Activated T-cell treated with anti-CD3 and anti-CD28 coated beads, Interleukin-2, amount 50 U/mL, for 48 hours (primary cell): ENCODE results near the gene PRSS27.

Experiments used
- DNase-seq, 2 experiments: peaks; one replicate each; pipeline ENCODE4 v3.0.0-alpha.2; 2020

The PRSS27 gene

GRCh38 chr16:2749936-2750335 is 29.9 kb upstream of the PRSS27 start:
- DNase-seq = no peak

DNA sequence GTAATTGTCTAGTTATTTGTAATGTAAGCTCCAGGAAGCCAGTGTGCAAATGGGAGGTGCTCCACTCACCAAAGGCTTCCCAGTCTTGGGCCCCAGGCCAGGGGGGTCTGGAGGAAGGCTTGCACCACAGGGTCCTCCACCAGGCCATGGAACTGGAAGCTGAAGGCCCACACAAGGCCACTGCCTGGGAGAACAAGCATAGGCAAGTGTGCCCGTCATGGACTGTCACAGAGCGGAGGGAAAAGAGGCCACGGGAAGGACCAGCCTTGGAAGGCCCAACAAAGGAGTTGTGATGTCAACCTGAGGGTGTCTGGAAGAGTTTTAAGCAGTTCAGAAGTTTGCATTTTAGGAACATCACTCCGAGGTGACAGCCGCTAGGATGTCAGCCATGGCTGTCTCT is 29.5 kb upstream of the PRSS27 start:
- no peak for DNase-seq

- no peak for DNase-seq
Observed at GRCh38 chr16:2748757-2749455, 28.9 kb upstream of the PRSS27 start.

GRCh38 chr16:2745961-2746360 is 25.9 kb upstream of the PRSS27 start:
- no peak for DNase-seq

DNA sequence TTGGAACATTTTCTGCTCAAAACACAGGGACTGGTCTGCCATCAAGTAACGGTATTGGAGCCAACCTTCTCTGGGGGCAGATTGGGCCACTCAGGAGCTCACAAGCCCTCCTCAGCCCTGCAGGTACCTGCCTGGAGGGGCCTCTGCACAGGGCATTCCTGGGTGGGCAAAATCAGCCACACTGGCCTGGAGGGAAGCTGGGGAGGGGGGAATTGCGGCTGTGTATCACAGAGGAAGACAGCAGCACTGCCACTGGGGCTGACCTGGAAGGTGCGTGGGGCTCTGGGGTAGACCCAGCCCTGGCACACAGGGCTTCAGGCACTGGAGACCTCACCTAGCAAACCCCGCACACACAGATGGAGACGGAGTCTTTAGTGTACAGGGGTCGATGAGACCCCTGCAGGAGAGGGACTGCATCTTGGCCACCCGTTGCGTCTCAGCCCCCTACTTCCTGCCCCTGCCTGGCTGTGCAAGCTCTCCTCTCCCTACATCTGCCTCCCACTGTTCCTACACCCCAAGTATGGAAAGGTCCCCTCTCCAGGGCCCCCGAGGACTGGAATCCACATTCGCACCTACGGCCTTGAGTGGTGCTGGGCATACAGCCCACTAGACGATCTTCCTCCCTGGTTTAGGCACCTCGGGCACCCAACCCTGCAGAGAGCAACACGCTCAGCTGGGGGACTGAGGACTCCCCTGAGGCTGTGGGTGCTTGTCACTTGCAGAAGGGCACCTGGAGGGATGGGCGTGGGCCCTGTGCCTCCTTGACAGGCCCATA is 25.3 kb upstream of the PRSS27 start:
- DNase-seq = no peak

DNA sequence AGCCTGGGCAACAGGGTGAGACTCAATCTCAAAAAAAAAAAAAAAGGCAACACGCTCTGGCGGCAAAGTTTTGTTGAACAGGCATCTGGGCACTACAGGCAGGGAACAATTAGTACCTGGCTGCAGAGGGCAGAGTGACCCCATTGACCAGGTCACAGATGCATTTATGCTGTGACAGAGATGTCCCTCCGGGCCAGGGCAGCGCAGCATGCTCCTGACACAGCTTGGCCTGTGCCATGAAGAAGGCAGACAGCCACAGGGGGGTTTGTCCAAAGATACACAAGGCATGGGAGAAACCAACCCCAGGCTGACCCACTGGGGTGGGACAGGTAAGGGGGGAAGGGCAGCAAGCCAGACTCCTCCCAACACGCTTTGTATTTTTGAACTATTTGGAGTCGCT is 24.7 kb upstream of the PRSS27 start:
- no peak for DNase-seq

- DNase-seq = no peak
Observed at GRCh38 chr16:2743007-2743810, 23.2 kb upstream of the PRSS27 start.

GRCh38 chr16:2742323-2743006 is 22.4 kb upstream of the PRSS27 start:
- no peak for DNase-seq

GRCh38 chr16:2741168-2741567 is 21.1 kb upstream of the PRSS27 start:
- DNase-seq = no peak

- no peak for DNase-seq
Observed at GRCh38 chr16:2740476-2740875, 20.5 kb upstream of the PRSS27 start.

DNA sequence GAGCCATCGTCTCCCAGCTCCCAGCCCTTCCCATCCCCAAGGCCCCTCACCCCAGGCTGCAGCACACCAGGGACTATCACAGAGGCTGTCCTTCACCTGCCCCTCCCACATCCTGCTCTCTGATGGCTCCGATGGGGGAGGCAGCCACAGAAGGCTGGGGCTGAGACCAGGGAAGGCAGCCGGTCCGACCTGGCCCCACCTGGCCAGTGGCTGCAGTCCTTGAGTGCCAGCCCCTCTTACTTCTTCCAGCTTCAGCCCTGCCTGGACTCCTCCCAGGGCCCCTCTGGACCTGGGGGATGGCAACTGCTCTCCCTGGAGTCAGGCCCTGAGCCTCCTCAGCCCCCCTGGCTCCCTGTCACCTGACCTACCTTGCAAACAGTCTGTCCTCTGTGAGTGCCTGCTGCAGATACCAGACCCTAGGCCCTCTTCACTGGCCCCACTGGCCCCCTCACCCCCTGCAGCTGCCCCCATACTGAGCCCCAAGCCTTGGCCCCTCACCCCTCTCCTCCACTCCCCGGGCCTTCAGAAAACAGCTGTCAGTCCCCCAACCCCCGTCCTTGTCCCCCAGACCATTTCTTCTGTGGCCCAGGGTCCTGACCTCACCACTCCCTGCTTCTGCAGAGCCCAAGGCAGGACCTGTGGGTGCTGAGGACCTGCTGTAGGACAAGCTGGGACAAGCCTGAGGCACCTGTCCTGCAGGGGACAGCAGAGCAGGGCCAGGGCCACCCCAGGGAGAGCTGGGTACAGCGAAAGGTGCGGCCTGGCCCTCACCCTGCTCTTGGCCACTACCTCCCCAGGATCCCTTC is 19.8 kb upstream of the PRSS27 start:
- no peak for DNase-seq

- DNase-seq = no peak
Observed at GRCh38 chr16:2738615-2739014, 18.6 kb upstream of the PRSS27 start.

GRCh38 chr16:2737895-2738418 is 17.9 kb upstream of the PRSS27 start:
- no peak for DNase-seq

DNA sequence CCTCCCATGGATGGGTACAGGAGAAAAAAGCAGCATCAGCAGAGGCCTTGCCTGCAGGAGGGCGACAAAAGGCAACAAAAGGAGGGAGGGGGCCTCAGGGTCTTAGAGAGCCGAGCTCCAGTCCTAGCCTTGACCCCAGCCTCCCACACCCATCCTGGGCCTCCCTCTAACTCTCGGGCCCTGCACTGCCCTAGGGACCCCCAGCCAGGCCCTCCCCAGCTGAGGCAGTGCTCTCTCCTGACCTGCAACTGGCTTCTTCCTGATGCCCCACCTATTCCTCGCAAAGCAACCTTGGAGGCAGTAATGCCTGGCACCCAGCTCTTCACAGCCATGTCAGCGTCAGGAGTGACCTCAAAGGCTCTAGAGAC is 17.2 kb upstream of the PRSS27 start:
- DNase-seq = no peak

- no peak for DNase-seq
Observed at GRCh38 chr16:2736476-2737237, 16.6 kb upstream of the PRSS27 start.

DNA sequence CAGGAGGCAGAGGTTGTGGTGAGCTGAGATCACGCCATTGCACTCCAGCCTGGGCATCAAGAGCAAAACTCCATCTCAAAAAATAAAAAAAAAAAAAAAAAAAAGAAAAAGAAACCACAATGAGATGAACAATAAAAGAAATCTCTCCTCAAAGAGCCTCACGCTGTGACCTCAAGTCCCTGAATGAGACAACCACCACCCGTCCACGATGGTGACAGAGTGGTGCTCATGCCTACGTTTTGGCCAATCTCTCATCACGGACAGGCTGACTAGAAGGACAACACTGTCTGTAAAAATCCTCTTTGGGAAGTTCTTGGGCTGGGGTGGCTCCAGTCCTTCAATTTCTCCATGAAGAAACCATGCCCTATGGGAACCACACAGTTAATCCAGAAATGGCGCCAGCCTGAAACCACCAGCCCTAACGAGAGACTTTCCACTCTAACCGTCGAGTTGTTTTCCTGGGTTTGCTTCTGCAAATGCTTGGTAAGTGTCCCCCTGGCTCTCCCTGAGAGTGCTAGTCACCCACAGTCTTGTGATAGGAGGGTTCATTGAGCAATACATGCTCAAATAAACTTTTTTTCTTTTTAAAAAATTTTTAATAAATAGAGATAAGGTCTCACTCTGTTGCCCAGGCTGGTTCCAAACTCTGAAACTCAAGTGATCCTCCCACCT is 15.0 kb upstream of the PRSS27 start:
- DNase-seq = no peak

DNA sequence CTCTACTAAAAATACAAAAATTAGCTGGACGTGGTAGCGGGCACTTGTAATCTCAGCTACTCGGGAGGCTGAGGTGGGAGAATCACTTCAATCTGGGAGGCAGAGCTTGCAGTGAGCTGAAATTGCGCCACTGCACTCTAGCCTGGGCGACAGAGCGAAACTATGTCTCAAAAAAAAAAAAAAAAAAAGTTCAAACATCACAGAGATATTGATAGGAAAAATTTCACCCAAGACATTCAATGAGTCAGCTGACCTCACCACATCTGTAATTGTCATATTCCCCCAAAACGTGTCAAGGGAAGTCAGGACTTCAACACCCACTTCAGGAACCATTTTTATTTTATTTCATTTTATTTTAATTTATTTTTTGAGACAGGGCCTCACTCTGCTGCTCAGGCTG is 8.0 kb upstream of the PRSS27 start:
- DNase-seq = no peak

- no peak for DNase-seq
Observed at GRCh38 chr16:2726923-2727322, 6.9 kb upstream of the PRSS27 start.

- DNase-seq = no peak
Observed at GRCh38 chr16:2724816-2725348, 4.9 kb upstream of the PRSS27 start.

DNA sequence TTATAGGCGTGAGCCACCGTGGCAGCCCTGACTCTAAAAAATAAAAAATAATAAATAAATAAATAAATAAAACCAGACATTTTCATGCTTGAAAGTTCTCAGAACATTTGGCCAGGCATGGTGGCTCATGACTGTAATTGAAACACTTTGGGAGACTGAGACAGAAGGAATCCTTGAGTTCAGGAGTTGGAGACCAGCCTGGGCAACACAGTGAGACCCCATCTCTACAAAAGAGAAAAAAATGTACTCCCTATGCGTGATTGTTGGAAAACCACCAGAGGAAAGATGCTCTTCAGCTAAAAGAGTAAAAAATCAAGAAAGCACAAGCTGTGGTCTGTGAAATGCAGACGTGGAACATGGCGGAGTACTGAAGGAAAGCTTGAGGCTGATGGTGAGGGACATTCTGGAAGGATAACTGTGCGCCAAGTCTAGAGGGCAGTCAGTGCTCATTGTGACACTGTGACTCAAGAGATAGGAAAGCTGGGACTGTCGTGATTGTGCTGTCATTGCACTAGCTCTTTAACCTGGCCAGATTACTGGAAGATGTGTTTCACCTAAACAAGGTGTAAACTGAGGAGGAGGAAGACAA is 4.2 kb upstream of the PRSS27 start:
- DNase-seq = no peak
